ENCODE data around the gene SLC9A7.
"Not testable (repeated sequence)": the region's sequence is repeated elsewhere in the genome, so short reads cannot be mapped to it uniquely, and the experiment has no call there.

The SLC9A7 gene

DNA sequence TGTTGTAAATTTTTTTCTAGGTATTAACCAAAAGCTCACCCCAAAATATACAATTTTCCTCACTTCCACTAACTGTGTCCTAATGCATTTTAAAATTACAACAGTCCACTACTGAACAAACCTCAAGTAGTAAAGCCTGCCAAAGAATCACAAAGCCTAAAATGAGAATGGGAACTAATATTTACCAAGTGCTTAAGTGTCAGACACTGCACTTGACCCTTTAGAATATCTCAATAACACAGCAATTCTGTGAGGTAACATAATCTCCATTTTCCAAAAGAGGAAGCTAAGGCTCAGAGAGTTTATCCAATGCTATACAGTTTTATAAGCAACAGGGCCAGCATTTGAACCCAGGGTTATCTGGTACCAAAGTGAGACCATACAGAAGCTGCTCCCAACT lies 4.9 kb downstream of the SLC9A7 start:
- no peak for DNase-seq (ENCODE audit: low read depth)

DNA sequence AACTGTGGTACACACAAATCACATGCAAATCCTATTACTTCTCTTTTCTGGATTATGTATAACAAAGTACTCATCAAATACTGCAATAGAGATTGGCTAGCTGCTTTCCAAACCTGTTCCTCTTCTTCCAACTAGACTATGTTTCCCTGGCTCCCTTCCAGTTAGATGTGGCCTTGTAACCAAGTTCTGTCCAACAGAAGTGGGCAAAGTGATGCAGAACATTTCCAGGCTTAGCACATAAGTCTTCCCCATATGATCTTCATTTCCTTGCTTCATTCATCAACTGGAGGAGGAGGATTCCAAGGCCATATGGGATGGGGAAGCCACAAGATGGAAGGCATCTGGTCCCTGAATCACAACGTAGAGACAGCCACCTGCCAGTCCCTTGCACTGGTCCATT lies 8.0 kb downstream of the SLC9A7 start:
- DNase-seq (ENCODE audit: low read depth): no peak

DNA sequence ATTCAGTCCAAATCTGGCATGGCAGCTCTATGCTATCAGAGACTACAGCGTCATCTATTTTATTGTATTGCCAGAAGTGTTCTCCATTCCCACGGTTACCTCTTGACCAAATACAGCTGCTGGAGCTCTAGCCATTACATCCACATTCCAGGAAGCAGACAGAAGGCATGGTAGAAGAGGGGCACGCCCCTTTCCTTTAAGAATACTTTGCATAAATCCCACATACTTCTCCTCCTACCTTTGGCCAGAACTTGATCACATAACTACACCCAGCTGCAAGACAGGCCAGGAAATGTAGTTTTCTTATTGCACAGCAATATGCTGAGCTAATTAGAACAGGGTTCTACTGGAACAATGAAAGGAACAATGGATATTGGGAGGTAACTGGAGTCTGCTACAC lies 14.9 kb downstream of the SLC9A7 start:
- no peak for DNase-seq (ENCODE audit: low read depth)

DNA sequence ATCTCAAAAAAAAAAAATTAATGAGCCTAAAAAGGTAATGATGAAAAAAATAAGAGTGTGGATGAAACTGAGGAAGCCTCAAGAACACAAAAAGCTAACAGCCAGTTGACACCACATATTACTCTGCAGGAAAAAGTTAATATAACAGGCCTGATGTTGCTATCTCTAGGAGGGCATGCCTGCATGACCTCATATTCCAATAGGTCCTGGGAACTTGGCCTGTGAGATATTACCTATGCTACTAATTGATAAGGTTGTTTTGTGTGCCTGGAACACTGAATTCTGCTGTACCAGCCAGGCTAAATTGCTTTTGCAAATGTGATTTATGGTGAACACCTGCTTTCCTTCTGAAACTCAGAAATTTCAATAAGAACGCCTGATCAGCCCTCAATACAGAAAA lies 15.9 kb downstream of the SLC9A7 start:
- DNase-seq (ENCODE audit: low read depth): no peak

DNA sequence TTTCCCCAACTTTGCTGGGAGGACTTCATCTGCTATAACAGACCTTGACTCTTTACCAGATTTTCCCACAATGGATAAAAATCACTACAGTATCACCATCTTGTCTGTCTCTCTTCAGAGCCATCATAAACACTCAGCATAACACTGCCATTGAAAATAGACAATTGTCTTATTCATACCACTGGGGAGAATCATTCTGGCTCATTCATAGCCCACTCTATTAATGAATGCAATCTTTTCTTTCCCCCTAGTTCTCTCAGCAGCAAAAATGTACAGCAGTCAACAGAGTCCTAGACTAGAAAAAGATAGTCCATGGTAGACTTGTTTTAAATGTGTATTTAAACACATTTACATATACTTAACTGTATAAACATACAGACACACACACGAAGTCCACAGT lies 19.2 kb downstream of the SLC9A7 start:
- no peak for DNase-seq (ENCODE audit: low read depth)

DNA sequence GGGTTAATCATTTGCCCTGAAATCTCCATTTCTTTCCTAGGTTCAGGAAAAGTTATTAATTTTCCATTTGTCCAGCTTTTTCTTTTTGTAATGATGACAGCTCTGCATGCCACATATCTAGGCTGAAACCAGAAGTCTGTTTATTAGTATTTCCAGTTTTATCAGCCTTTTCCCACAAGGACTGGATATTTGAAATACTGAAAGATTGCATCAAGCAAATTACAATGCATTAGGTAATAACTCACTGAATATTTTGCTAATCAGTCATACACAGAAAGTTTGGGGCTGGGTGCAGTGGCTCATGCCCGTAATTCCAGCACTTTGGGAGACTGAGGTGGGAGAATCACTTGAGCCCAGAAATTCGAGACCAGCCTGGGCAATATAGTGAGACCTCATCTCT lies 21.5 kb downstream of the SLC9A7 start:
- no peak for DNase-seq (ENCODE audit: low read depth)

DNA sequence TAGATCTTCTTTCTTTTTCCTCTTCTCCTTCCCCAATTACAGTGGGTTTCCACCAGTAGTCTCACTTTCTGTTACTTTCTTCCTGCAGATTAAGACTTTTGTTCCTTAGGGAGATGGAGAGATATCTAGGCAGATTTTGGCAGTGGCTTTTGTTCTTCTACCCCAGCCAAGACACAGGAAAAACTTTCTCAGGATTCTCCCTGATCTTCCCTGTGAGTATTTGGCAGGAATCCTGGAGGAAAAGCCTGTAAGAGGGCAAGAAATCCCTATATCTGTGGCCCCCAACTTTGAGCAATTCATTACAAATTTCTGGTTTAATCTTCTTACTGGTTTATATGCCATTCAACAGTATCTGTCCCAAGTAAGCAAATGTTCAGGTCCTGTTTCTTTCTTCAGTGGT lies 21.9 kb downstream of the SLC9A7 start:
- DNase-seq (ENCODE audit: low read depth): no peak

DNA sequence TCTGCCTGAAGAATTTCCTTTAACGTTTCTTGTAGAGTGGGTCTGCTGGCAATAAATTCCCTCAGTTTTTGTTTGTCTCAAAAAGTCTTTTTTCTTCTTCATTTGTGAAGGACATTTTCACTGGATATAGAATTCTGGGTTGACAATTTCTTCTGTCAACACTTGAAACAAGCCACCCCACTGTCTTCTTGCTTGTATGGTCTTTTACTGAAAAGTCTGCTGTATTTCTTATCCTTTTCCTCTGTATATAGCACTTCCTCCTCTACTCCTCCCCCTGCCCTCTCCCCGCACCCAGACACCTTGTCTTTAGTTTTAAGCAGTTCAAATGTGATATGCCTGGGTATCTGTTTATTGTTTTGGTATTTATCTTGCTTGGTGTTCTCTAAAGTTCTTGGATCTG lies 23.3 kb downstream of the SLC9A7 start:
- DNase-seq (ENCODE audit: low read depth): no peak

DNA sequence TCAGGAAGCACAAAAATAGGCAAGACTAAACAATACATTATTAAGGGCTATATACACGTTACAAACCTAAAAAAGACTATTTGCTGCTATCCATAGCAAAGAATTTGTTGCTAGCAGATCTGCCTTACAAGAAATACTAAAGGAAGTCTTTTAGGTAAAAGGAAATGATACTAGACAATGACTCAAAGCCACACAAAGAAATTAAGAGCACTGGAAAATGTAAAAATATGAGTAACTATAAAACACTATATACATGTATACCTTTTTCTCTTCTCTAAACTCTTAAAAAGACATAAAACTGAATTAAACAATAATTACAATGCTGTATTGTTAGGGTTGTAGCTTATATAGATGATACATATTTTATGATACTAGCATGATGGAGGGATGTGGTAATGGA lies 25.7 kb downstream of the SLC9A7 start:
- no peak for DNase-seq (ENCODE audit: low read depth)

DNA sequence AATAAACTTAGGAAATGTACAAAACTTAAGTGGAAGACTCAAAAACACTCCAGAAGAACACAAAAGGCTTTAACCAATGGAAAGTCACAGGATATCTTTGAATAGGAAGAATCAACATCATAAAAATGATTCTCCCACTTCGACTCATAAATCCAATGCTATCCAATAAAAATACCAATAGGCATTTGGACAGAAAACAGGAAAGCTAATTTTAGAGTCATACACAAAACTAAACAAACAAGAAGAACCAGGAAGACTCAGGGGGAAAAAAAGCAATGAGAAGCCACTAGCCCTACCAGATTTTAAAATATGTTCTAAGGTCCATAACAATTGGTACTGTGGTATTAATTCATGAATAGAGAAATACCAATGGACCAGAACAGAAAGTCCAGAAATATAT lies 28.2 kb downstream of the SLC9A7 start:
- no peak for DNase-seq (ENCODE audit: low read depth)

DNA sequence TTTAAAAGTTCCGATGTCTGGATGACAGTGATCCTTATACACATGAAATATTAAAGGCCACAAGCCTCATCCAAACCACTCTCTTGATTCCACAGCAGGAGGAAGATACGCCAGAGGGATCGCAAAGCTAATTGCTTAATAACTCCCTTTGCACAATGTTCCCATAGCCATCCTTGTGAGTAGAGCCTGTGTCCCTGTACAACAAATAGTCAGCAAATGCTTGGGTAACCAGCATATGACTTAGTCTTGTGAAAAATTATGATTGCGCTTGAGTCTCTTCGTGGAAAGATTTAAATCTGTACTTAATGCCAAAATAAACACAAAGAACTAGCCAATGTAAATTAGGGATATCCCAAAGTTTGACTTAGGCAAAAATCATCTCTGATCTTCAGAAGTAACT lies 31.5 kb downstream of the SLC9A7 start:
- DNase-seq (ENCODE audit: low read depth): no peak

DNA sequence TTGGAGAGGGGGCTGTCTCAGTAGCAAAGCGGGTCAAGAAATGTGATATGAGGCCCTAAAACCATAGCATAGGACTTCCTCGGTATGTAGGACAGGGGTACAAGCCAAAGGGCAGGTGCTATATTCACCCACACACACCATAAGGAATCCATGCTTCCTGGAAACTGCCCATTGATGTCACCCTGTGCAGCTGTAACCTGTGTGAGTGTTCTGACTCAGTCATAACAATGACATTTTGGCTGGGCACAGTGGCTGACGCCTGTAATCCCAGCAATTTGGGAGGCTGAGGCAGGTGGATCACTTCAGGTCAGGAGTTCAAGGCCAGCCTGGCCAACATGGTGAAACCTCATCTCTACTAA lies 35.4 kb downstream of the SLC9A7 start:
- not testable (repeated sequence) for DNase-seq (ENCODE audit: low read depth)

DNA sequence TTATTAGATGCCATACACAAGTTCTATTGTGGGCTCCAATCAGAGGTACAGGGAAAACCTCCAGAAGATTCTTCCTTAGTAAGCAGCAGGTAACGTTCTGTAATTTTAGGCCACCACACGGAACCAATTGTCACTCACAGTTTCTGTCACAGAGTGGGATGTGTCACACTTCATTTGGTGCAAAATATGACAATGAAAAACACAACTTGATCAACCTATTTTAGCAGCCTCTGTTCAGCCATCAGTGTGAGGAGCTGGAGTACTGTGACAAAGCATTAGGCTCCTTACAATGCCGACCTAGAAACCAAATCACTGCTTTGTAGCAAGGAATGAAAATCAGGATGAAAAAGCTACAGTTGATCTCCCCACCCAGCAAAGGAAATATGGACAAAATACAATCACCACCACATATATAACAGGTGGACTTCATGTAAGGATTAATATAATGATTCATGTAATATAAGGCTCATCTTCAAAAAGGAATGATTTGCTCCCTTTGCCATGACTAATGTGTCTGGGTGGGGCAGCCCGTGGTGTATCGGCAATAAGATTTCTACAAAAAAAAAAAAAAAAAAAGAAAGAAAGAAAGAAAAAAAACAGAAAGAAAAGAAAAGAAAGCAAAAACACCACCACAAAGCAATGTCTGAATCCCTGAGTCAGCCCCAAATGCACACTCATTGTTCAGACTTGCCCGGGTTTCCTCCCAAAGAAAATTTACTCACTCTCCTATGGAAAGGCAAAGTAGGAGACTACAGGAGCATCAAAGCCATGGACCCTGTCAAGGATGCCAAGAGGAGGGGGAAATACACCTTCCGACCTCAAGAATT lies 36.0 kb downstream of the SLC9A7 start:
- no peak for DNase-seq (ENCODE audit: low read depth)

DNA sequence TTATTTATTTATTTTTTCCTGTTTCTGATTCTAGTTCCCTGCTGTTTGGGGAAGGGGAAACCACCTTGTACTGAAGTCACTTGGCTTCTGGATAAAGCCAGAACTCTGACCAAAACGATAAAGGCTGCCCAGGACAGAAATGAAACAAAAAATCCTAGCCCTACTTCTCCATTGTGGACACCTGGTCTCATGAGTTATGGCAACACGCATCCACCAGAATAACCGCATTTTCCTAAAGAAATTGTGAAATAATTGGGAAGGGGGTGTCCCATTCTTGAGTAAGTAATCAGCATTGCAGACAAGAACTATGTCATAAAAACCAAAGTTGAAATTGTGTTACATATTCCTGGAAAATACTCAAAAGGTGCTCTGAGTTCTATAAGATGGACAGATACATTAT lies 42.1 kb downstream of the SLC9A7 start:
- DNase-seq (ENCODE audit: low read depth): no peak

DNA sequence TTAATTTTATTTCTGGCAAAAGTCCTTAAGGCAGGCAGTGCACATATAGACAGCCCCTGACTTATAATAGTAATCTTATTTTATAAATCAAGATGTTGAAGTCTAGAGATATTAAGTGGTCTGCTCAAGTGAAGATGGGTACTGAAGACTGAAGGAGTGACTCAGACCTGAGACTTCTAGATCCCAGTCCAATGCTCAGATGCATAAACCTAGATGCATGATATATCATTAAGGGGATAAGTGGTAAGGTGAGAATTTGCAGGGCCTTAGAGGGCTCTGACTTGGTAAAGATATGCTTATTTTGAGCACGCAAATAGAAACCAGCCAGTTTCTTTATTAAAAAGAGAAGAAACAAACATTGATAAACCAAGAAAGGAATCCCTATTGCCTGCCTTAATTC lies 42.9 kb downstream of the SLC9A7 start:
- DNase-seq (ENCODE audit: low read depth): no peak

DNA sequence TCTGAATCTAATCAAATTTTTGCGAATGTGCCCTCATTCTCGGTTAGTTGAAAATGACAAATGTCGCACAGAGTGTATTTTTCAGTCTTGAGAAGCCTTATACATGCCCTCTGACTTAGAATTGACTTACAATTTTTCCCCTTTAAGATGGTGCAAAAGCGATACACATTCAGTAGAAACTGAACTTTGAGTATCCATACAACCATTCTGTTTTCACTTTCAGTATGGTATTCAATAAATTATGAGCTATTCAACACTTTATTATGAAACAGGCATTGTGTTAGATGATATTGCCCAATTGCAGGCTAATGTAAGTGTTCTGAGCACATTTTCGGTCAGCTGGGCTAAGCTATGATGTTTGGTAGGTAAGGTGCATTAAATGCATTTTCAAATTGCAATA lies 43.4 kb downstream of the SLC9A7 start:
- DNase-seq (ENCODE audit: low read depth): no peak

DNA sequence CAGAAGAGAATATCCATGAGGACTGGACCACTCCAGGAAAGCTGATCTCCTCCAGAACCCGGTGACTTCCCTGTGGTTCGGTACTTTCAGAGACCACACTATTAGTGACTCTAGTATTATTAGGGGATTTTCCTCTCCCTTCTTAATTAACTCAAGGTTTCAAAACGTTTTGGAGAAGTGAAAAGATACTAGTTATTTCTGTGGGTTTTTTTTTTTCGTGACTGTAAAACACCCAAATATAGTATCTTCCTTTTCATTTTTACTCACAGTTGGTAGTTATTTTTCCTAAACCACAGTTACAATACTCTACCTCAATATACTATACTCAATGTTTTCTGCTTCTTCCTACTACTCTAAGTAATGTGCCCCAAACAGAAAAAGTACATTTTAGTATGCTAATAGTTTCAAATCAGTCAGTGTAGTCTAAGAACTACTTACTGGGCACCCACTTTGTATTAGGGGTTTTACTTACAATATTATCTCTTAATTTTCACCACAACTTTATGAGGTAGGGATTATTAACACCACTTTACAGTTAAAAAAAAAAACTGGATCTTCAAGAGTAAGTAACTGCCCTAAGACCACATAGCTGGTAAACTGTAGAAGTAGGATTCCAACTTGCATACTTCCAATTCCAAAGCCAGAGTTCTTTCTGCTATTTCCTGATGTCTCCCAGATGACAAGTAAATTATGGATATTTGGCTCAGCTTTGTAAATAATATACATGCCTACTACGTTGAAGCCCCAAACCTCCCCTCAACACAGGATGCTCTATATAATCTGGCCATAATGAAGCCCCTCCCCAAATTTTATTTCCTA lies 45.0 kb downstream of the SLC9A7 start:
- DNase-seq (ENCODE audit: low read depth): no peak

DNA sequence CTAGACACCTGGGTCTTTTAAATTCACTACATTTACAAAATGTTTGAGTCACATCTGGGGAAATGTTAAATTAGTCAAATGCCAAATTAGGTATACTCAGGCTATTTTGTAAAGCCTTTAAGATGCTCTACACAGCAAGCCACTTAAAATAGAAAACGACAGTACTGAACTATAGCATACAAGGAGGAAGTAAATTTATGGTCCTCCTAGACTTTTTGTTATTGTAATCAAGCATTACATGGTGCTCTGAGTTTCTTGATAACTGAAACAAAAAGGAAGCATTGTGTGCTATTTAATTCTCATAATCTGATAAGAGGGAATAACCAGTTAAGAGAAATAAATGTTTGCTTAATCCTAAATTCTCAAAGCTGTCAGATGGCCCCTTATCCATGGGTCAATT lies 46.2 kb downstream of the SLC9A7 start:
- no peak for DNase-seq (ENCODE audit: low read depth)

DNA sequence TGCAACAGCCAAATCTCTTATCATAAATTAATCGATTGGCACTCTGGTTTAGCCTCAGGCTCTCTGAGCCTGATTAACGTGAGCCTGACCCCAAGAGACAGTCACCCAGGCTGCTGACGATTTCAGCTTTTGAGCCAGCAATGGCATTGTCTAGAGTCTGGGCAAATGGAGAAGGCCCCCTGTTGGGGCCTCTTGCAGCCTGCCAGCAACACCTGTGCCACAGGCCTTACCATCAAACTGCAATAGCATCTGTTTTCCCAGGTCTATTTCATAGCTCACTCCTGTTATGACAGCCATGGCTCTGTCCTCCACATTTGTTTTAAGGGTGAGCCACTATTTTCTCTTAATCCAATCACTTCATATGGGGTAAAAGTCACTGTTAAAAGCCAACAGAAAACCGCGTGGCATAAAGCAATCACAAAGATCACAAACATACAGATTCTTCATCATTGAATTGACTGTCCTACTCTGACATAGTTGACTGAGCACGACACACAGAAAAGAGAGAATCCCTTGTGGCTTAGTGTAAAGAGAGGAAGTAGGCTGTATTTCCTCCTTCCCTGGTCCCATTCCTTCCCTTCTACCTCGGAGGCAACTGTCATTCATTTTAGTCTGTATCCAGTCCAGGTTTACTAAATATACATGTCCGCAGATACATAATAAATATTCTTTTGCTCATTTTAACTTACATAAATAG lies 47.8 kb downstream of the SLC9A7 start:
- DNase-seq (ENCODE audit: low read depth): no peak

DNA sequence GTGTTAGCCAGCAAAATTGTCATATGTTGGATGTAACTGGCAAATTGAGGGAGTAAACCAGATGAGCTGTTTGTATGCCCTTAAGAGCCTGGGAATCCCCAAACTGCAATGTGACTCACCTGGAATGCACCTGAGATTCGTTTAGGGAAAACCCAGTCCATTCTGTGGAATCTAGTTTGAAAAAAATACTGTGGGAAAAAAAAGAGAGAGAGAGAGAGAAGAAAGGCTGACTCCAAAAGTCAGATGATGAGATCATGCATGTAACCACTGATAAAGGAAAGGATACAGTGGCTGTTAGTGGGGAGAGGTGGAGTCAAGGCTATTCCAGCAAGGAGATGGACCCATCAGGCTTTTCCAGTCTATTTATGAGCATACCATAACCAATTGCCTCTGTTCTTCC lies 48.5 kb downstream of the SLC9A7 start:
- no peak for DNase-seq (ENCODE audit: low read depth)

DNA sequence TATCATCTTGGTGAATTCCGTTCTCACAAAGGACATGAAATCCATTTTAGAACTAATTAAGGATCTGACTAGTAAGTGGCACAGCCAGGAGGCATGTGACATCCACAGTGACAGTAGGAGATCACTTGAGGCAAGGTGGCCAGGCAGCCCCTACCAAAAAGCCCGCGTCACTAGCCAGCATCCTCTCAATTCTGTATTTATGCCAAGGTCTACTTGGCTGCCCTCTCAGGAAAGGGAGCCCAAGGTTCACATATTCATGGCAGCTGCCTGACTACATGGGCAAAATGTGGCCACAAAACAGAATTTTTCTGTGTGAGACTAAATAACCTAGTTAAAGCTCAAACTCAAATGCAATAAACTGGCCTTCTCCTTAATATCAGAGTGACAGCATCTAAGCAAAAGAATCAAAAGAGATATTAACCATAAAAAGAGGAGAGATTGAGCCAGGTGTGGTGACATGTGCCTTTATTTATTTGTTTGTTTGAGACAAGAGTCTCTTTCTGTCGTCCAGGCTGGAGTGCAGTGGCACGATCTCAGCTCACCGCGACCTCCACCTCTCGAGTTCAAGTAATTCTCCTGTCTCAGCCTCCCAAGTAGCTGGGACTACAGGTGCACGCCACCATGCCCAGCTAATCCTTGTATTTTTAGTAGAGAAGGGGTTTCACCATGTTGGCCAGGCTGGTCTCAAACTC lies 51.5 kb downstream of the SLC9A7 start:
- DNase-seq (ENCODE audit: low read depth): no peak

DNA sequence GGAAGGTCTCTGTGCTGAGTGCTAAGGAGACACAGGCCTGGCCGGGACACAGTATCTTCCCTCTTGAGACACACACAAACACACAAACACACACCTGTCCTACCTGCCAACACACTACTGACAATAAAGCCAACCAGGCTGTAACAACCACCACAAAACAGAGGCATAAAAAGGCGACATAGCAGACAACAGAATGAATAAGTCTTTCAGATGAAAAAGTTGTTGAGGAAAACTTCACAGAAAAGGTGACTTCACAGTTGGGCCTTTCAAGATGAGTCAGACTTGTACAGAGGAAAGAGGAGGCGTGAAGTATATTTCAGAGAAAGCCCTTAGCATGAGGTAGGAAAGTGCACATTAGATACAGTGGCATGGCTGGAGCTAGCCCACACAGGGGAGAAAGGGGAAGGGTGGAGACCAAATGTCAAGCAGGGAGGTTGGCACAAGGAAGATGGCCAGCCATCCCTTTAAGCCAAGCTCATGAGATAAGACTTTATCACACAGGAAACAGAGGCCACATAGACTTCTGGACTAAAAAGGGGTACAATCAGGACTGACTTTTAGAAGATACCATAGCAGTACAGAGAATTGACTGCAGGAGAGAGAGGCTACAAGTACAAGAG lies 54.0 kb downstream of the SLC9A7 start:
- DNase-seq (ENCODE audit: low read depth): no peak

Data from stimulated activated CD8-positive, alpha-beta memory T cell treated with anti-CD3 and anti-CD28 coated beads, Interleukin-15, amount 100 ng/mL, for 1 hour (primary cell).